Kidney (tissue), 14 donors: Measurements from ENCODE around the gene VTCN1. TPM values are rescaled to one million over a fixed set of nuclear protein-coding genes. Genes with fewer than 3 reads are reported as not detected.

ENCODE experiments used
- DNase-seq, 5 donors: peaks; one replicate each; pipeline ENCODE4 v3.0.0-alpha.2; 2013 to 2020
- FAIRE-seq: peaks from 2 replicates; lab custom pipeline; 2012; peaks lifted over from hg19 to GRCh38; lab: Jason Lieb, UNC
- H3K27ac ChIP-seq, 2 donors: one replicate each; pipeline ENCODE4 v1.7.0; 2013; ENCODE audit warnings: low read depth in 2 of 2, low read length in 2 of 2, inconsistent platforms in 1 of 2
- H3K27me3 ChIP-seq: one replicate; pipeline ENCODE4 v1.7.1; 2013; ENCODE audit warnings: low read length, inconsistent platforms; ENCODE audit not compliant: control insufficient read depth, insufficient read depth
- H3K36me3 ChIP-seq, 3 donors: one replicate each; pipeline versions ENCODE4 v1.7.0 to v1.7.1; 2013; ENCODE audit warnings: low read length in 3 of 3, control low read depth in 1 of 3, inconsistent platforms in 1 of 3; ENCODE audit not compliant: insufficient read depth in 3 of 3, control insufficient read depth in 2 of 3
- H3K4me1 ChIP-seq, 3 donors: one replicate each; pipeline versions ENCODE4 v1.7.0 to v1.7.1; 2013; ENCODE audit warnings: low read length in 3 of 3, inconsistent platforms in 1 of 3, low read depth in 1 of 3; ENCODE audit not compliant: control insufficient read depth in 2 of 3, insufficient read depth in 2 of 3
- H3K4me3 ChIP-seq, 3 donors: one replicate each; pipeline versions ENCODE4 v1.7.0 to v1.8.1; 2013; ENCODE audit warnings: low read length in 3 of 3, control low read depth in 1 of 3, inconsistent platforms in 1 of 3
- H3K9ac ChIP-seq, 3 donors: one replicate each; pipeline versions ENCODE4 v1.7.0 to v1.7.1; 2013; ENCODE audit warnings: low read length in 3 of 3, control low read depth in 1 of 3, inconsistent platforms in 1 of 3
- H3K9me3 ChIP-seq, 3 donors: one replicate each; pipeline versions ENCODE4 v1.7.0 to v1.7.1; 2013; ENCODE audit warnings: low read length in 3 of 3, control low read depth in 1 of 3, inconsistent platforms in 1 of 3; ENCODE audit not compliant: control insufficient read depth in 2 of 3, insufficient read depth in 1 of 3
- CTCF ChIP-seq: IDR thresholded peaks from 3 replicates; pipeline ENCODE4 v1.5.1; 2012; ENCODE audit warnings: mild to moderate bottlenecking, moderate library complexity, borderline replicate concordance; ENCODE audit not compliant: insufficient read depth; ENCODE audit errors: extremely low read depth
- intact Hi-C: fragments of 100-400 bp; cut with DNase I; formaldehyde crosslinking; loops from one replicate; pipeline ENCODE4 v1.11.1; 2022
- polyA plus RNA-seq: library from polyadenylated mRNA; stranded (reverse); fragments of 350-450 nt; fragmentation: Illumina TruSeq; extraction: RNeasy Lipid Tissue Mini Kit (QIAGEN cat#74804); gene quantifications from one replicate; pipeline ENCODE4 v1.2.3, GENCODE V29; 2014; ENCODE audit warnings: low read depth, low replicate concordance; ENCODE audit not compliant: insufficient read depth
- total RNA-seq: library from RNA; stranded (reverse); fragmentation: NEBNext Ultra II Directional; extraction: Animal tissue kit (Norgen Biotek cat#: 25700); gene quantifications from one replicate; pipeline ENCODE4 v1.2.1, GENCODE V29; 2021
- donor health status: control.
- donor health status: control.
- donor health status: control.
- donor health status: control.
- donor health status: control.
- donor health status: DM: yes; HTN: yes; CAD: no.
- donor health status: Normal renal cell carcinoma (clear cell type).

VTCN1 gene
- total and polyA plus RNA-seq, 2 donors from 2014 or later, result 26.5 to 32.6 TPM

GRCh38 chr1:117101334-117101733 lies 109.4 kb downstream of the VTCN1 start:
- no peaks in the 10 kb centered on the region for H3K4me1 ChIP-seq
- TF ChIP-seq CTCF, result no peak
- FAIRE-seq (no peak), DNase-seq (no peak)
- no peak overlapping the region for H3K9ac ChIP-seq
- no peak overlapping the region for H3K4me3 ChIP-seq
- no peaks in the 10 kb centered on the region for H3K36me3 ChIP-seq
- intact Hi-C loops, result no loop called here
- H3K27ac ChIP-seq, result no peak overlapping the region
- no peaks in the 10 kb centered on the region for H3K27me3 ChIP-seq
- H3K9me3 ChIP-seq, result no peaks in the 10 kb centered on the region

DNA sequence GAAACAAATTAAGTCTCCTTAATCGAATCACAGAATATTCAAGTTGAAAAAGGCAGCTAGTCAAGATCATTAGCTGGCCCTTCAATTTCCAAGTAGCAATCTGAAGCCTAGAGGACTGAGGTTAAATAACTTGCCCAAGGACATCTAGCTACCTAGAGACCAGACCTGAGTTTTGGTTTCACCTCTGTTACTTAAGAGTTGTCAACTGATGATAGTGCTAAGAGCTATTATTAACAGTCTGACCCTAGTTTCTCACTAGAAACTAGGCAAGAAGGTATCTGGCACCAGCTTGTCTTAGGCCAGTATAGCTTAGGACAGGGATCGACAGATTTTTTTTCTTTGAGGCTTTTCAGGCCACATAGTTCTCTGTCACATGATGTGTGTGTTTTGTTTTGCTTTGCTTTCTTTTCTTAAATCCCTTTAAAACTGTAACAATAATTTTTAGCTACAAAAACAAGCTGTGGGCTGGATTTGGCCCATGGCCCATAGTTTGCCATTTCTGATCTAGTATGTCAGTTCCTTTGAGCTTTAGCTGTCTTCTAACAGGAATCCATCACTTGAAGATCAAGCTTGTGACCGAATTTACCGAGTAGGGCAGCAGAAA lies 112.3 kb downstream of the VTCN1 start:
- no peak overlapping the region for H3K4me3 ChIP-seq
- FAIRE-seq (no peak), DNase-seq (peak in 1 of 5 donors; percentile 52)
- TF ChIP-seq CTCF, result no peak
- intact Hi-C loops, result no loop called here
- H3K27me3 ChIP-seq, result no peaks in the 10 kb centered on the region
- H3K9me3 ChIP-seq, result no peaks in the 10 kb centered on the region
- H3K4me1 ChIP-seq, result peaks cover 0 to 1% (median 0%) of the 10 kb centered on the region in 3 donors
- no peaks in the 10 kb centered on the region for H3K36me3 ChIP-seq
- no peak overlapping the region for H3K27ac ChIP-seq
- no peak overlapping the region for H3K9ac ChIP-seq

GRCh38 chr1:117097443-117097842 lies 113.3 kb downstream of the VTCN1 start:
- intact Hi-C loops, result no loop called here
- Histone ChIP-seq H3K9ac (no peak overlapping the region), H3K27me3 (no peaks in the 10 kb centered on the region), H3K4me3 (no peak overlapping the region), H3K4me1 (peaks cover 0 to 3% (median 0%) of the 10 kb centered on the region in 3 donors), H3K36me3 (peaks cover 0 to 7% (median 0%) of the 10 kb centered on the region in 3 donors), H3K27ac (no peak overlapping the region), H3K9me3 (no peaks in the 10 kb centered on the region)
- no peak for DNase-seq
- TF ChIP-seq CTCF, result no peak
- no peak for FAIRE-seq
